Muscle of arm (tissue), 12 donors: ENCODE results near the gene APC2. TPM values are rescaled to one million over a fixed set of nuclear protein-coding genes. Genes with fewer than 3 reads are reported as not detected.

Experiments
- DNase-seq: peaks from one replicate; pipeline ENCODE4 v3.0.0-alpha.2; 2013
- polyA plus RNA-seq, 12 donors: library from polyadenylated mRNA; unstranded; fragments of 120-200 nt; gene quantifications; one replicate each; pipeline ENCODE4 v1.2.1, GENCODE V29; 2013; ENCODE audit not compliant: insufficient read length in 12 of 12

The APC2 gene
- polyA plus RNA-seq, 12 donors: 0.45 to 6.1 (median 0.74) TPM; not detected in 1

DNA sequence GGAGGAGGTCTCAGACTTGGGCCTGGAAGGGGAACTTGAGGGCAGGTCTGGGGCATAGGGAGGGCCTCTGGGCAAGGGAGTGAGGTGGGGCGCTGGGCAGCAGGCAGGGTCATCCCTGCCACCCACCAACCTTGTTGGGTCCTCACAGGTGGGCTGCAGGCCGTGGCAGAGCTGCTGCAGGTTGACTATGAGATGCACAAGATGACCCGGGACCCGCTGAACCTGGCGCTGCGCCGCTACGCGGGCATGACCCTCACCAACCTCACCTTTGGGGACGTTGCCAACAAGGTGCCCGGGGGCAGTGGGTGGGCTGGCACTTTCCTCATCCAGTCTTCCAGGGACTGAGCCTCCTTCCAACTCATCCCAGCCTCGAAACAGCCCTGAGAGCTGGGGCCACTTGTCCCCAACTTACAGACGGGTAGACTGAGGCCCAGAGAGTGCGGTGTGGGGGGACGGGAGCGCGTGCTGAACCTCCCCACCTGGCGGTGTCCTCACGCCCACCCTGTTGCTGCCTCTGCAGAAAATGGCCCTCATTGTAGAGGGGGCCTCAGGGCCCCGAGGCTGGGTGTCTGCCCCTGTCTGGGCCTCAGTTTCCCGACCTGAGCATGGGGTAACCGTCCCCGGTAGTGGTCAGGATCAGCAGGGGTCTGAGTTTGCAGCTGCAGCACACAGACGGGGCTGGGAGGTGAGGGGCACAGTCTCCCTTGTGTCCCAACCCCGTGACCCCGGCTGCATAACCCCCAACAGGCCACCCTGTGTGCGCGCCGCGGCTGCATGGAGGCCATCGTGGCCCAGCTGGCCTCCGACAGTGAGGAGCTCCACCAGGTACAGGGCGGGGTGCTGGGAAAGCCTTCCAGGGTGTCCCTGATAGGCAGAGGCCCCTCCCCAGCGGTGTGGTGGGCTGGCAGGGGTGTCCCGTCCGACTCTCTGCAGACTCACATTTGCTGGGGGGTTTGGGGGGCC lies 10.4 kb downstream of the APC2 start:
- no peak for DNase-seq

DNA sequence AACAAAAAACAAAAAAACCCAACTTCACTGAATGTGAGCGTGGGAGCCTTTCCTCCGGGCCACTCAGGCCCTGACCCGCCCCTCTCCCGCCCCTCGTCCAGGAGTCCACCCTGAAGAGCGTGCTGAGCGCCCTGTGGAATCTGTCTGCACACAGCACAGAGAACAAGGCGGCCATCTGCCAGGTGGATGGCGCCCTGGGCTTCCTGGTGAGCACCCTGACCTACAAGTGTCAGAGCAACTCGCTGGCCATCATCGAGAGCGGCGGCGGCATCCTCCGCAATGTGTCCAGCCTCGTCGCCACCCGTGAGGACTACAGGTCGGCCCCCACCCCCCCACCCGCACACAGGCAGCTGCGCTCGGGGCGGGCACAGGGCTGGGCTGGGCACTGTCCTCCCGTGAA lies 11.9 kb downstream of the APC2 start:
- no peak for DNase-seq

DNA sequence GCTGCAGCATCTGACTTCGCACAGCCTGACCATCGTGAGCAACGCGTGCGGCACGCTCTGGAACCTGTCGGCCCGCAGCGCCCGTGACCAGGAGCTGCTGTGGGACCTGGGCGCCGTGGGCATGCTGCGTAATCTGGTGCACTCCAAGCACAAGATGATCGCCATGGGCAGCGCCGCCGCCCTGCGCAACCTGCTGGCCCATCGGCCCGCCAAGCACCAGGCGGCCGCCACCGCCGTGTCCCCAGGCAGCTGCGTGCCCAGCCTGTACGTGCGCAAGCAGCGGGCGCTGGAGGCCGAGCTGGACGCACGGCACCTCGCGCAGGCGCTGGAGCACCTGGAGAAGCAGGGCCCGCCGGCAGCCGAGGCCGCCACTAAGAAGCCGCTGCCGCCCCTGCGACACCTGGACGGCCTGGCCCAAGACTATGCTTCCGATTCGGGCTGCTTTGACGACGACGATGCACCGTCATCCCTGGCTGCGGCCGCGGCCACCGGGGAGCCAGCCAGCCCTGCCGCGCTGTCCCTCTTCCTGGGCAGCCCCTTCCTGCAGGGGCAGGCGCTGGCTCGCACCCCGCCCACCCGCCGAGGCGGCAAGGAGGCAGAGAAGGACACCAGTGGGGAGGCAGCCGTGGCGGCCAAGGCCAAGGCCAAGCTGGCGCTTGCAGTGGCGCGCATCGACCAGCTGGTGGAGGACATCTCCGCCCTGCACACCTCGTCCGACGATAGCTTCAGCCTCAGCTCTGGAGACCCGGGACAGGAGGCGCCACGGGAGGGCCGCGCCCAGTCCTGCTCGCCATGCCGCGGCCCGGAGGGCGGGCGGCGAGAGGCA lies 15.5 kb downstream of the APC2 start:
- DNase-seq: no peak

DNA sequence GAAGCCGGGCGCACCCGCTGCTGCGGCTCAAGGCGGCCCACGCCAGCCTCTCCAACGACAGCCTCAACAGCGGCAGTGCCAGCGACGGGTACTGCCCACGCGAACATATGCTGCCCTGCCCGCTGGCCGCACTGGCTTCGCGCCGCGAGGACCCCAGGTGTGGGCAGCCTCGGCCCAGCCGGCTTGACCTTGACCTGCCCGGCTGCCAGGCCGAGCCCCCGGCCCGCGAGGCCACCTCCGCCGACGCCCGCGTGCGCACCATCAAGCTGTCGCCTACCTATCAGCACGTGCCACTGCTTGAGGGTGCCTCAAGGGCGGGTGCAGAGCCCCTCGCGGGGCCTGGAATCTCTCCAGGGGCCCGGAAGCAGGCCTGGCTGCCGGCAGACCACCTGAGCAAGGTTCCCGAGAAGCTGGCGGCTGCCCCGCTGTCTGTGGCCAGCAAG lies 16.1 kb downstream of the APC2 start:
- no peak for DNase-seq

DNA sequence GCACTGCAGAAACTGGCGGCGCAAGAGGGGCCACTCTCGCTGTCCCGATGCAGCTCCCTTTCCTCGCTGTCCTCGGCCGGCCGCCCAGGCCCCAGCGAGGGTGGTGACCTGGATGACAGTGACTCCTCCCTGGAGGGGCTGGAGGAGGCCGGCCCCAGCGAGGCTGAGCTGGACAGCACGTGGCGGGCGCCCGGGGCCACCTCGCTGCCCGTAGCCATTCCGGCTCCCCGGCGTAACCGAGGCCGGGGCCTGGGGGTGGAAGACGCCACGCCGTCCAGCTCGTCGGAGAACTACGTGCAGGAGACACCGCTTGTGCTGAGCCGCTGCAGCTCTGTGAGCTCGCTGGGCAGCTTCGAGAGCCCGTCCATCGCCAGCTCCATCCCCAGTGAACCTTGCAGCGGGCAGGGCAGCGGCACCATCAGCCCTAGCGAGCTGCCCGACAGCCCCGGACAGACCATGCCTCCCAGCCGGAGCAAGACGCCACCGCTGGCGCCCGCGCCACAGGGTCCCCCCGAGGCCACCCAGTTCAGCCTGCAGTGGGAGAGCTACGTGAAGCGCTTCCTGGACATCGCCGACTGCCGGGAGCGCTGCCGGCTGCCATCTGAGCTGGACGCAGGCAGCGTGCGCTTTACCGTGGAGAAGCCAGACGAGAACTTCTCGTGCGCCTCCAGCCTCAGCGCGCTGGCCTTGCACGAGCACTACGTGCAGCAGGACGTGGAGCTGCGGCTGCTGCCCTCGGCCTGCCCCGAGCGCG lies 16.7 kb downstream of the APC2 start:
- no peak for DNase-seq

DNA sequence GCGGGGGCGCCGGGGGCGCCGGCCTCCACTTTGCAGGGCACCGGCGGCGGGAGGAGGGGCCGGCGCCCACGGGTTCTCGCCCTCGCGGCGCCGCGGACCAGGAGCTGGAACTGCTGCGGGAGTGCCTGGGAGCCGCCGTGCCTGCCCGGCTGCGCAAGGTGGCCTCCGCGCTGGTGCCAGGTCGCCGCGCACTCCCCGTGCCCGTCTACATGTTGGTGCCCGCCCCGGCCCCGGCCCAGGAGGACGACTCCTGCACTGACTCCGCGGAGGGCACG lies 17.2 kb downstream of the APC2 start:
- no peak for DNase-seq

DNA sequence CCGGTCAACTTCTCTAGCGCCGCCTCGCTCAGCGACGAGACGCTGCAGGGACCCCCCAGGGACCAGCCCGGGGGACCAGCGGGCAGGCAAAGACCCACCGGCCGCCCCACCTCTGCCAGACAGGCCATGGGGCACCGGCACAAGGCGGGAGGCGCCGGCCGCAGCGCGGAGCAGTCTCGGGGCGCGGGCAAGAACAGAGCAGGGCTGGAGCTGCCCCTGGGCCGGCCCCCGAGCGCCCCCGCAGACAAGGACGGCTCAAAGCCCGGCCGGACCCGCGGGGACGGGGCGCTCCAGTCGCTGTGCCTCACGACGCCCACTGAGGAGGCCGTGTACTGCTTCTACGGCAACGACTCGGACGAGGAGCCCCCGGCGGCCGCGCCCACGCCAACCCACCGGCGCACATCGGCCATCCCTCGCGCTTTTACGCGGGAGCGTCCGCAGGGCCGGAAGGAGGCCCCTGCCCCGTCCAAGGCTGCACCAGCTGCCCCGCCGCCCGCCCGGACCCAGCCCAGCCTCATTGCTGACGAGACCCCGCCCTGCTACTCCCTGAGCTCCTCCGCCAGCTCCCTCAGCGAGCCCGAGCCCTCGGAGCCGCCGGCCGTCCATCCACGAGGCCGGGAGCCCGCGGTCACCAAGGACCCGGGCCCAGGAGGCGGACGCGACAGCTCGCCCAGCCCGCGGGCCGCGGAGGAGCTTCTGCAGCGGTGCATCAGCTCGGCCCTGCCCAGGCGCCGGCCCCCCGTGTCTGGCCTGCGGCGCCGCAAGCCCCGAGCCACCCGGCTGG lies 17.8 kb downstream of the APC2 start:
- DNase-seq: no peak

DNA sequence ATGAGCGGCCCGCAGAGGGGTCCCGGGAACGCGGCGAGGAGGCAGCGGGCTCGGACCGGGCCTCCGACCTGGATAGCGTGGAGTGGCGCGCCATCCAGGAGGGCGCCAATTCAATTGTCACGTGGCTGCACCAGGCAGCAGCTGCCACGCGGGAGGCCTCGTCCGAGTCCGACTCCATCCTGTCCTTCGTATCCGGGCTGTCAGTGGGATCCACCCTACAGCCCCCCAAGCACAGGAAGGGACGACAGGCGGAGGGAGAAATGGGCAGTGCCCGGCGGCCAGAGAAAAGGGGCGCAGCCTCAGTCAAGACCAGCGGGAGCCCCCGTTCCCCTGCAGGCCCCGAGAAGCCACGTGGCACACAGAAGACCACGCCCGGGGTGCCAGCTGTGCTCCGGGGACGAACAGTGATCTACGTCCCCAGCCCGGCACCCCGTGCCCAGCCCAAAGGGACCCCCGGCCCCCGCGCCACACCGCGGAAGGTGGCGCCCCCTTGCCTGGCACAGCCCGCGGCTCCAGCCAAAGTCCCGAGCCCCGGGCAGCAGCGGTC lies 18.4 kb downstream of the APC2 start:
- no peak for DNase-seq

DNA sequence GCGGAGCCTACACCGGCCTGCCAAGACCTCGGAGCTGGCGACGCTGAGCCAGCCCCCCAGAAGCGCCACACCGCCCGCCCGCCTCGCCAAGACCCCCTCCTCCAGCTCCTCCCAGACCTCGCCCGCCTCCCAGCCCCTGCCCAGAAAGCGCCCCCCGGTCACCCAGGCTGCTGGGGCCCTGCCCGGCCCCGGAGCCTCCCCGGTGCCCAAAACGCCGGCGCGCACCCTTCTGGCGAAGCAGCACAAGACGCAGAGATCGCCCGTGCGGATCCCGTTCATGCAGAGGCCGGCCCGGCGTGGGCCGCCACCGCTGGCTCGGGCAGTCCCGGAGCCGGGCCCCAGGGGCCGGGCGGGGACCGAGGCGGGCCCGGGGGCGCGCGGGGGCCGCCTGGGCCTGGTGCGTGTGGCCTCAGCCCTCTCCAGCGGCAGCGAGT lies 18.9 kb downstream of the APC2 start:
- no peak for DNase-seq

DNA sequence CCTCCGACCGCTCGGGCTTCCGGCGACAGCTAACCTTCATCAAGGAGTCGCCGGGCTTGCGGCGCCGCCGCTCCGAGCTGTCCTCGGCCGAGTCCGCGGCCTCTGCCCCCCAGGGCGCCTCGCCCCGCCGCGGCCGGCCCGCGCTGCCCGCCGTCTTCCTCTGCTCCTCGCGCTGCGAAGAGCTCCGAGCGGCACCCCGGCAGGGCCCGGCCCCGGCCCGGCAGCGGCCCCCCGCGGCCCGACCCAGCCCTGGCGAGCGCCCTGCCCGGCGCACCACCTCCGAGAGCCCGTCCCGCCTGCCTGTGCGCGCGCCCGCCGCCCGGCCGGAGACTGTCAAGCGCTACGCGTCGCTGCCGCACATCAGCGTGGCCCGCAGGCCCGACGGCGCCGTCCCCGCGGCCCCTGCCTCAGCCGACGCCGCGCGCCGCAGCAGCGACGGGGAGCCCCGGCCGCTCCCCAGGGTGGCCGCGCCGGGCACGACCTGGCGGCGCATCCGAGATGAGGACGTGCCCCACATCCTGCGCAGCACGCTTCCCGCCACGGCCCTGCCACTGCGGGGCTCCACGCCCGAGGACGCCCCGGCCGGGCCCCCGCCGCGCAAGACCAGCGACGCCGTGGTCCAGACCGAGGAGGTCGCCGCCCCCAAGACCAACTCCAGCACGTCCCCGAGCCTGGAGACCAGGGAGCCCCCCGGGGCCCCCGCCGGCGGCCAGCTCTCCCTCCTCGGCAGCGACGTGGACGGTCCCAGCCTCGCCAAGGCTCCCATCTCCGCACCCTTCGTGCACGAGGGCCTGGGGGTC lies 19.5 kb downstream of the APC2 start:
- DNase-seq: no peak

DNA sequence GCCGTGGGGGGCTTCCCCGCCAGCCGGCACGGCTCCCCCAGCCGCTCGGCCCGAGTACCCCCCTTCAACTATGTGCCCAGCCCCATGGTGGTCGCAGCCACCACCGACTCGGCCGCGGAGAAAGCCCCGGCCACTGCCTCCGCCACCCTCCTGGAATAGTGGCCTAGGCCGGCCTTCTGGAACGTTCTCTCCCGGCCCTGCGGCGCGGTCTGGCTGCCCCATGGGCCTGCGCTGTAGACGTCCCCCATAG lies 20.1 kb downstream of the APC2 start:
- DNase-seq: no peak

DNA sequence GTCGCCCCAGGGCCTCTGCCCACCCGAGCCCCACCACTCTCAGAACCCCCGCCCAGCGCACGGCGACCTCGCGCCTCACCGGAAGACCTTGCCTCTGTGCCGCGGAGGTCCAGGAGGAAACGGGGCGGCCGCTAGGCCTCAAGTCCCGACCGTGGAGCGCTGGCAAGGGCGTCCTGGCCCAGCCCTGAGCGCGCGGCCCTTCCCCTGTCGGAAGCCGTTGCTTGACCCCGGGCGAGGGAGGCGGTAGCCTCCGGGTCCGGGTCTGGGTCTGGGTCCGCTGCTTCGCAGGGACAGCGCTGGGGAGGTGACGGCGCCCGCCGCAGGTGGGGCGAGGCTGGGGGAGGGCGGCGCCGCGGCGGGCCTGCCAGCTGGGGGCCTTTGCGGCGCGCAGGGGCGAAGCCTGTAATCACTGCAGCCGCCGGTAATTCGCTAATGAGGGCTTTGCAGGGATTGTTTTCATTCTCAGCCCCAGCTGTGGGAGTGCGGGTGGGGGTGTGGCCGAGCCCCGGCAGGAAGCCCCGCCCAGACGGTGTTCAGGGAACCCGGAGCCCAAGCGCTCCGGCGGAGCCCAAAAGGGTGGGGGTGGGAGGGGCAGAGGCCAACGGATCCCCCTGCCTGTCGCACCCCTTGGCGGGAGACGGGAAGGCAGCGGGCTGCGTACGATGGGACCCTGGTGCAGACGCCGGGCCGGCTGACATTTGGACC lies 20.5 kb downstream of the APC2 start:
- no peak for DNase-seq

DNA sequence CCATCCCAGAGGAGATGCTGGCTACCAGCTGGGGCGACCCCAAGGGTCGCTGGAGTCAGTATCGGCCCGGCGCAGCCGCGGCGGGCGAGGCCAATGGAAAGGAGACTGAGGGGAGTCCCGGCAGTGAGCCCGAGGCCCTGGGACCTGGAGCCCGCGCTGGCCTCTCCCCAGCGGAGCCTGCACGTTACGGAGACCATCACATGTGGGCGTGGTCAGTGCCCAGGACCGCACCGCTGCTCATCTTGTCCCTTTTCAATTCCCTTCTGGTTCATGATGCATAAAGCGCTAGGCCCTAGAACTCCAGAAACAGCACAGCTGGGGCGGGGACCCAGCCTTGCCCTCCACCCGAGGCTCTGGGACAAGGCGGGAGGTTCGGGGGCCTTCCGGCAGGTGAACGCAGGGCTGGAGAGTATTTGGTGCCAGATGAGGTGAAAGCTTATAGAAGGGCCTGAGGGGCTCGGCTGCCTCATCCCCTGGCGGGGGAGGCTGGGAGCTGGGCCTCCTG lies 21.1 kb downstream of the APC2 start:
- DNase-seq: no peak

DNA sequence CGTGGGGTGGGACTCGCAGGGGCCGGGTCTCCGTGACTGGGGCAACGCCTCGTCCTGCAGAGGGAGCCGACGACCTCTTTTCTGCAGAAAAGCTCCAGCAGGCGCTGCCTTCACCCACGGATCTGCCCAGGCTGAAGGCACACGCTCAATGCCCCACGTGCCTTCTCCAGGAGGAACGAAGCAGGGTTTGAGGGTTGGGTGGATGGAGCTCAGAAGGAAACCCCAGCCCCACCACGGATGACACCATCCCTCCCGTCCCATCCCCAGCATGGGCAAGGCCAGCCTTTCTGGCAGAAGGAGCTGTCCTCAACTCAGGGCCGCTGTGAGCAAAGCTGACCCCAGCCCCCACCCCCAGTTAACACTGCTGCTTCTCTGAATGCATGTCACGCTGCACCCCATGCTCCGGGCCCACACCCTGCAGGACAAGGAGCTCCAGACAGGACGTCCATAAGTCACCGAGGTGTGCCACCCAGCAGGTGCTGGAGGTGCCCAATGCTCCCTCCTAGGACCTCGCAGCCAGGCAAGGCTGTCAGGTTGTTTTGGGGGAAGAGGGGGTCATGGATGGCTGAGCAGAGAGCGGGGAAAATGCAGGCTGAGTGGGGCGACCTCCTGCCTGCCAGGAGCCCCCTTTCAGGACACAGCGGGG lies 21.7 kb downstream of the APC2 start:
- DNase-seq: no peak

DNA sequence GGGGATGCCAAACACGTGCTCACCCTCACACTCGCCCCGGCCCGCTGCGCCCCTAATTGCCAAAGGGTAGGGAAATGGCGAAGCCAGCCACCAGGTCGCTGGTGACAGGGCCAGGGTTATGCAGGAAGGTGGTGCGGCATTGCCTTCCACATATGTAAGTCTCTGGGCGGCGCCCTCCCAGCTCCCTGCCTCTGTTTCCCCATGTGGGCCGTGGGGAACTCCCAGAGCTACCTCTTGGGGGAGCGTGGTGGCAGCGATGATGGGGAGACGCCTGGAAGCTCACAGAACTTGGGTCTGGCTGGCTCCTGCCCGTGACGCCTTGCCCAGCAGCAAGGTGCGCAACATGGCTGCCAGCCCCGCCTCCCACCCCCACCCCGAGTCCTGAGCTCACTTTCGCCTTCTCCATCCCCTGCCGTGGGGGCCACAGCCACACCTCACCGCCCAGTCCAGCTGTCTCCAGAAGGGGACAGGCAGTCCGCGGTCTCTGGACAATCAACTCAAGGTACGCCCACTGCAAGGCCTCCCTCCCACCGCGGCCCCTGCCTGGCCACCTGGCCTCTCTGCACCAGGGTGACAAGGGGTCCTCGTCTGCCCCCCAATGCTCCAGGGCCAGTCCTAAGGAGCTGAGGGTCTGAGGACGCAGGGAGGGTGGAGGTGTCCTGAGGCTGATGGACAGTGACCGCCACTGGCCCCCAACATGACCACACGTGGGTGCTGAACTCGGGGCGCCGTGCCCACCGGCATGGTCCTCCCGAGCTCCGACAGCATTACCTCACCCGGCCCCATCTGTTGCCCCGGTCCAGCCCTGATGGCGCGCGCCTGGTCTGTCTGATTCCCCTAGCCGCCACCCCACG lies 22.5 kb downstream of the APC2 start:
- no peak for DNase-seq

DNA sequence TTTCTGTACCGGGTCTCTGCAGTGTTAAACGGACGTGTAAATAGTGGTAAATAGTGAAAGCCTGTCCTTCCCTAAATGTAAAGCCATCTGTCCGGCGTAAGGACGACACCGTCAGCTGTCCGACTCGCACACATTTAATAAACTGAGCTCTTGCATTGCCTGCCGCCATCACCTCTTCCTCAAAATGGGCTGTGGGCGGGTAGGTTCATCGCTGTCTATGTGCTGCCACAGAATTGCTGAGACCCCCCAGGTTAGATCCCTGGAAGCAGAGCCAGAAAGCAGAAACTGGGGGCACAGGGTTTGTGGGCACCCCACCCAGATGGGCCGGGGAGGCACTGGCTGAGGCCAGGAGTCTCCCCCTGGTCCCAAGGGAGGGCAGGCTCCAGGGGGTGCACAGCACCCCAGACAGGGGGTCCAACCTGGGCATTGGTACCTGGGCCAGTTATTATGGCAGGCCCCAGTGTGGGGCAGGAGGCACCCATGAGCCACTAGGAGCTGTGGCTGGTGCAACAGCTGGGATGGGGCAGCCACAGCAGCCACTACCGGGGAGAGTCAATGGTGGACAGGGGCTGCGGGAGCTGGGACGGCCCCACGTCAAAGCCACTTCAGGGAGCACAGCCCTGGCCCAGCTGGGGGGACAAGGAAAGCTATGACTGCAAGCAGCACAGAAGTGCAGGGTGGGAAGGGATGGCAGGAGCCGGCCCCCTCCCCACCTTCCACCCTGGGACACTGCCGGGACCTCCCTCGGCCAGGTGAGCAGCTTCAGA lies 23.3 kb downstream of the APC2 start:
- DNase-seq: no peak

DNA sequence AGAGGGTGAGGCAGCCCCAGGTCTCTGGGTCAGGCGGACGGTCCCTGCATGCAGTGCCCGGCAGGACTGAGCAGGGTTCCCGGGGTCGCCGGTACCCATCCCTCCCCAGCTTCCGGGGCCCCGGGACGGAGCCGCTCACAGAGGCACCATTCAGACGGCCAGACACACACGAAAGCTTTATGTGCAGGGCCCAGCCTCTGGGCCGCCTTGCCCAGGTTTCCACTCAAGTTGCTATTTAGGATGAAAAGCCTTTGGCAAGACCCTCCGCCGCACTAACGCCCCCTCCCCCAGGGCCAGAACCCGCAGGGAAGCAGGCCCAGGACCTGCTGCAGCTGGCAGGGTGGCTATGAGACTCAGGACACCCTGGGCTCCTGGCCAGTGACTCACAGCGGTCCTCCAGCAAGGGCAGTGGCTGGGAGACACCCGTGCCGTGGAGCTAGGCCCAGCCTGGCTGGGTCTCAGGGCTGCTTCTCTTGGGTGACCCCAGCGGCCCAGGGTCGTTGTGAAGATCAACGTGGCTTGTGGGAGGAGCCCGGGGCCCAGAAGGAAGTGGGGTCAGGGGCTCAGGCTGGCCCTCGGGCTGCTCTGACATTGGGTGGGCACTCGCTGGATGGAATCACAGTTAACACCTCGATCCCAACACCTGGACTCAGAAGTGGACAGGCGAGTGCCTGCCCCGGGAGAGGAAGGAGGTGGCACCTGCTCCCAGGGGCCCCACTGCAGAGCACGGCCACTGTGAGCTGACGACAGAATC lies 24.3 kb downstream of the APC2 start:
- DNase-seq: no peak
